GM23338 (cell line): ENCODE results near the gene ALDH3B1. TPM values are rescaled to one million over a fixed set of nuclear protein-coding genes. Genes with fewer than 3 reads are reported as not detected.

Source experiments
- ATAC-seq: fragments of 200-7000 bp; cut with Tn5 transposase; 3 replicates; pipeline ENCODE4 v1.9.1; 2020
- DNase-seq: peaks from one replicate; pipeline ENCODE4 v3.0.0-alpha.2; 2015; ENCODE audit warnings: low spot score
- H2AFZ ChIP-seq: fragments of 200-600 bp; sonication (generic); 2 replicates; pipeline ENCODE4 v1.8.0; 2016; ENCODE audit warnings: antibody characterized with exemption, mild to moderate bottlenecking, moderate library complexity
- H3F3A ChIP-seq: fragments of 200-600 bp; sonication (generic); replicated peaks from 2 replicates; pipeline ENCODE4 v1.8.0; 2017; ENCODE audit warnings: antibody characterized with exemption, mixed run types, low read depth
- H3K27ac ChIP-seq: fragments of 200-600 bp; sonication (generic); 2 replicates; pipeline ENCODE4 v1.6.1; 2016; ENCODE audit warnings: low read depth
- H3K27me3 ChIP-seq: fragments of 200-600 bp; sonication (generic); 2 replicates; pipeline ENCODE4 v1.8.0; 2016; ENCODE audit warnings: mild to moderate bottlenecking, mixed run types, moderate library complexity; ENCODE audit not compliant: insufficient read depth
- H3K36me3 ChIP-seq: fragments of 200-600 bp; sonication (generic); 2 replicates; pipeline ENCODE4 v1.8.0; 2016; ENCODE audit warnings: mild to moderate bottlenecking; ENCODE audit not compliant: insufficient read depth
- H3K4me1 ChIP-seq: fragments of 200-600 bp; sonication (generic); 2 replicates; pipeline ENCODE4 v1.8.0; 2016; ENCODE audit warnings: mild to moderate bottlenecking, moderate library complexity; ENCODE audit not compliant: insufficient read depth
- H3K4me2 ChIP-seq: fragments of 200-600 bp; sonication (generic); 2 replicates; pipeline ENCODE4 v1.7.1; 2017; ENCODE audit warnings: mixed run types
- H3K4me3 ChIP-seq: fragments of 200-600 bp; sonication (generic); 2 replicates; pipeline ENCODE4 v1.6.1; 2016; ENCODE audit warnings: mixed run types
- H3K79me2 ChIP-seq: fragments of 200-600 bp; sonication (generic); replicated peaks from 2 replicates; pipeline ENCODE4 v1.8.0; 2017; ENCODE audit warnings: mild to moderate bottlenecking; ENCODE audit not compliant: insufficient read depth
- H3K9me2 ChIP-seq: fragments of 200-600 bp; sonication (generic); 2 replicates; pipeline ENCODE4 v1.8.0; 2017; ENCODE audit not compliant: insufficient read depth
- H4K20me1 ChIP-seq: fragments of 200-600 bp; sonication (generic); replicated peaks from 2 replicates; pipeline ENCODE4 v1.8.0; 2017; ENCODE audit warnings: mild to moderate bottlenecking; ENCODE audit not compliant: insufficient read depth
- H3K27ac Mint-ChIP-seq: 2 replicates; pipeline ENCODE4 v1.8.0; 2020; ENCODE audit warnings: inconsistent platforms, mild to moderate bottlenecking, moderate library complexity, mixed read lengths
- H3K27me3 Mint-ChIP-seq: 3 replicates; pipeline ENCODE4 v1.8.0; 2022; ENCODE audit warnings: low read depth, mild to moderate bottlenecking, moderate library complexity, mixed read lengths, inconsistent platforms; ENCODE audit not compliant: insufficient read depth, poor library complexity
- H3K36me3 Mint-ChIP-seq: 3 replicates; pipeline ENCODE4 v1.8.0; 2021; ENCODE audit warnings: low read depth, mild to moderate bottlenecking, inconsistent platforms, moderate library complexity, mixed read lengths
- H3K4me1 Mint-ChIP-seq: 3 replicates; pipeline ENCODE4 v1.8.0; 2020; ENCODE audit warnings: mild to moderate bottlenecking, inconsistent platforms, mixed read lengths
- H3K4me3 Mint-ChIP-seq: 3 replicates; pipeline ENCODE4 v1.8.0; 2021; ENCODE audit warnings: moderate library complexity, mild to moderate bottlenecking, inconsistent platforms, mixed read lengths
- H3K9me3 Mint-ChIP-seq: 3 replicates; pipeline ENCODE4 v1.8.0; 2020; ENCODE audit warnings: moderate library complexity, mild to moderate bottlenecking, inconsistent platforms, mixed read lengths
- CREB1 ChIP-seq: fragments of 250-450 bp; sonication (Bioruptor Pico); IDR thresholded peaks from 2 replicates; pipeline ENCODE4 v1.5.0; 2020; ENCODE audit warnings: low read depth, mild to moderate bottlenecking, moderate library complexity
- EZH2 ChIP-seq: fragments of 200-600 bp; sonication (generic); IDR thresholded peaks from one replicate; pipeline ENCODE4 v1.8.0; 2017; ENCODE audit warnings: antibody characterized with exemption, mild to moderate bottlenecking, low read depth; ENCODE audit not compliant: unreplicated experiment
- EZH2phosphoT487 ChIP-seq: fragments of 200-600 bp; sonication (generic); IDR thresholded peaks from one replicate; pipeline ENCODE4 v1.8.1; 2018; ENCODE audit warnings: antibody characterized with exemption; ENCODE audit not compliant: unreplicated experiment
- JUNB ChIP-seq: IDR thresholded peaks from one replicate; pipeline ENCODE4 v1.6.1; 2016; ENCODE audit warnings: antibody characterized with exemption; ENCODE audit not compliant: unreplicated experiment
- NANOG ChIP-seq: IDR thresholded peaks from 2 replicates; pipeline ENCODE4 v1.6.1; 2016; ENCODE audit warnings: antibody characterized with exemption, borderline replicate concordance
- POLR2AphosphoS5 ChIP-seq: IDR thresholded peaks from 2 replicates; pipeline ENCODE4 v1.6.1; 2016; ENCODE audit warnings: antibody characterized with exemption, low read depth
- STAT1 ChIP-seq: IDR thresholded peaks from one replicate; pipeline ENCODE4 v1.6.1; 2016; ENCODE audit warnings: antibody characterized with exemption; ENCODE audit not compliant: unreplicated experiment
- ZNF114 ChIP-seq: fragments of 250-450 bp; sonication (Bioruptor Pico); IDR thresholded peaks from 2 replicates; pipeline ENCODE4 v1.5.0; 2020; ENCODE audit warnings: mild to moderate bottlenecking, moderate library complexity
- ZNF331 ChIP-seq: fragments of 250-450 bp; sonication (Bioruptor Pico); IDR thresholded peaks from 2 replicates; pipeline ENCODE4 v1.5.0; 2020; ENCODE audit warnings: low read depth, mild to moderate bottlenecking, moderate library complexity
- polyA plus RNA-seq: library from polyadenylated mRNA; unstranded; fragments of >200 nt; fragmentation: Nextera tagmentation; extraction: Ambion mirVana; gene quantifications from 2 replicates; pipeline ENCODE4 v1.2.1, GENCODE V29; 2016
- total RNA-seq: library from RNA; depleted of rRNA; stranded (reverse); fragments of >200 nt; shearing (Covaris generic); gene quantifications from 2 replicates; pipeline ENCODE4 v1.2.3, GENCODE V29; 2014
- TF ChIP-seq, protein P1 (sequence below): fragments of 250-450 bp; sonication (Bioruptor Pico); IDR thresholded peaks from 2 replicates; pipeline ENCODE4 v1.5.0; 2020; ENCODE audit warnings: mild to moderate bottlenecking, moderate library complexity
- TF ChIP-seq, protein P2 (sequence below), 2 experiments: fragments of 200-600 bp in 1 of 2; sonication (generic) in 1 of 2; conservative IDR thresholded peaks; 2 replicates each; pipeline versions ENCODE4 v1.5.1 to v1.6.1; 2016 to 2017; ENCODE audit warnings: antibody characterized with exemption in 2 of 2, low read depth in 2 of 2, mild to moderate bottlenecking in 2 of 2, moderate library complexity in 1 of 2
- TF ChIP-seq, protein P3 (sequence below): IDR thresholded peaks from one replicate; pipeline ENCODE4 v1.6.1; 2018; ENCODE audit warnings: antibody characterized with exemption; ENCODE audit not compliant: unreplicated experiment
- TF ChIP-seq, protein P4 (sequence below): IDR thresholded peaks from 2 replicates; pipeline ENCODE4 v1.6.1; 2016; ENCODE audit warnings: antibody characterized with exemption

ALDH3B1 gene
- total and polyA plus RNA-seq, 2 experiments from 2014 or later = 0.52 TPM; not detected in 1

DNA sequence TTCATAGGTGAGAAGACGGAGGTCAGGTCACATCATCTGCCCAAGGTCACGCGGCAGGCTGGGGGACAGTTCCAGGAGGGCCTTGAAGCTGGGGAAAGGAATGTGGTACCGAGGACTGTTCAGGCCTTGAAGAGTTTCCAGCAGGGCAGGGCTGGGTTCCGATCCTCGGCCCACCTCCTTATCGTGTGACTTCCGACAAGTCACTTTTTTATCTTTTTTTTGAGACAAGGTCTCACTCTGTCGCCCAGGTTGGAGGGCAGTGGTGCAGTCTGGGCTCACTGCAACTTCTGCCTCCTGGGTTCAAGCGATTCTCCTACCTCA is 21.0 kb downstream of the ALDH3B1 start:
- Histone ChIP-seq H2AFZ (no peak overlapping the region), H3K27ac (0 out of 2 replicates have a peak overlapping the region, but pooled peaks have one; percentile 27), H3K79me2 (peaks cover 13% of the 10 kb centered on the region), H3K4me3 (peak overlapping the region; percentile 71), H3K9me2 (no peaks in the 10 kb centered on the region), H3K4me1 (peaks cover 3% of the 10 kb centered on the region; the same call in 1 of the 2 replicates), H3K36me3 (peaks cover 6% of the 10 kb centered on the region; the same call in 1 of the 2 replicates), H4K20me1 (no peaks in the 10 kb centered on the region), H3K4me2 (peak overlapping the region; percentile 93), H3K27me3 (no peaks in the 10 kb centered on the region), H3F3A (no peaks in the 10 kb centered on the region)
- Mint-ChIP-seq H3K4me3 (peak overlapping the region; percentile 94), H3K4me1 (peaks cover 16% of the 10 kb centered on the region), H3K36me3 (peaks cover 17% of the 10 kb centered on the region), H3K9me3 (no peaks in the 10 kb centered on the region), H3K27ac (peak overlapping the region; percentile 93), H3K27me3 (peaks cover 22% of the 10 kb centered on the region)
- ATAC-seq (no peak; the same call in 1 of the 3 replicates), DNase-seq (no peak)
- TF ChIP-seq STAT1 (no peak), JUNB (no peak), CREB1 (CRISPR knock-in tag) (no peak), NANOG (no peak), ZNF331 (CRISPR knock-in tag) (no peak), EZH2phosphoT487 (no peak), EZH2 (no peak), POLR2AphosphoS5 (no peak), ZNF114 (no peak)
- TF ChIP-seq, protein P1, sequence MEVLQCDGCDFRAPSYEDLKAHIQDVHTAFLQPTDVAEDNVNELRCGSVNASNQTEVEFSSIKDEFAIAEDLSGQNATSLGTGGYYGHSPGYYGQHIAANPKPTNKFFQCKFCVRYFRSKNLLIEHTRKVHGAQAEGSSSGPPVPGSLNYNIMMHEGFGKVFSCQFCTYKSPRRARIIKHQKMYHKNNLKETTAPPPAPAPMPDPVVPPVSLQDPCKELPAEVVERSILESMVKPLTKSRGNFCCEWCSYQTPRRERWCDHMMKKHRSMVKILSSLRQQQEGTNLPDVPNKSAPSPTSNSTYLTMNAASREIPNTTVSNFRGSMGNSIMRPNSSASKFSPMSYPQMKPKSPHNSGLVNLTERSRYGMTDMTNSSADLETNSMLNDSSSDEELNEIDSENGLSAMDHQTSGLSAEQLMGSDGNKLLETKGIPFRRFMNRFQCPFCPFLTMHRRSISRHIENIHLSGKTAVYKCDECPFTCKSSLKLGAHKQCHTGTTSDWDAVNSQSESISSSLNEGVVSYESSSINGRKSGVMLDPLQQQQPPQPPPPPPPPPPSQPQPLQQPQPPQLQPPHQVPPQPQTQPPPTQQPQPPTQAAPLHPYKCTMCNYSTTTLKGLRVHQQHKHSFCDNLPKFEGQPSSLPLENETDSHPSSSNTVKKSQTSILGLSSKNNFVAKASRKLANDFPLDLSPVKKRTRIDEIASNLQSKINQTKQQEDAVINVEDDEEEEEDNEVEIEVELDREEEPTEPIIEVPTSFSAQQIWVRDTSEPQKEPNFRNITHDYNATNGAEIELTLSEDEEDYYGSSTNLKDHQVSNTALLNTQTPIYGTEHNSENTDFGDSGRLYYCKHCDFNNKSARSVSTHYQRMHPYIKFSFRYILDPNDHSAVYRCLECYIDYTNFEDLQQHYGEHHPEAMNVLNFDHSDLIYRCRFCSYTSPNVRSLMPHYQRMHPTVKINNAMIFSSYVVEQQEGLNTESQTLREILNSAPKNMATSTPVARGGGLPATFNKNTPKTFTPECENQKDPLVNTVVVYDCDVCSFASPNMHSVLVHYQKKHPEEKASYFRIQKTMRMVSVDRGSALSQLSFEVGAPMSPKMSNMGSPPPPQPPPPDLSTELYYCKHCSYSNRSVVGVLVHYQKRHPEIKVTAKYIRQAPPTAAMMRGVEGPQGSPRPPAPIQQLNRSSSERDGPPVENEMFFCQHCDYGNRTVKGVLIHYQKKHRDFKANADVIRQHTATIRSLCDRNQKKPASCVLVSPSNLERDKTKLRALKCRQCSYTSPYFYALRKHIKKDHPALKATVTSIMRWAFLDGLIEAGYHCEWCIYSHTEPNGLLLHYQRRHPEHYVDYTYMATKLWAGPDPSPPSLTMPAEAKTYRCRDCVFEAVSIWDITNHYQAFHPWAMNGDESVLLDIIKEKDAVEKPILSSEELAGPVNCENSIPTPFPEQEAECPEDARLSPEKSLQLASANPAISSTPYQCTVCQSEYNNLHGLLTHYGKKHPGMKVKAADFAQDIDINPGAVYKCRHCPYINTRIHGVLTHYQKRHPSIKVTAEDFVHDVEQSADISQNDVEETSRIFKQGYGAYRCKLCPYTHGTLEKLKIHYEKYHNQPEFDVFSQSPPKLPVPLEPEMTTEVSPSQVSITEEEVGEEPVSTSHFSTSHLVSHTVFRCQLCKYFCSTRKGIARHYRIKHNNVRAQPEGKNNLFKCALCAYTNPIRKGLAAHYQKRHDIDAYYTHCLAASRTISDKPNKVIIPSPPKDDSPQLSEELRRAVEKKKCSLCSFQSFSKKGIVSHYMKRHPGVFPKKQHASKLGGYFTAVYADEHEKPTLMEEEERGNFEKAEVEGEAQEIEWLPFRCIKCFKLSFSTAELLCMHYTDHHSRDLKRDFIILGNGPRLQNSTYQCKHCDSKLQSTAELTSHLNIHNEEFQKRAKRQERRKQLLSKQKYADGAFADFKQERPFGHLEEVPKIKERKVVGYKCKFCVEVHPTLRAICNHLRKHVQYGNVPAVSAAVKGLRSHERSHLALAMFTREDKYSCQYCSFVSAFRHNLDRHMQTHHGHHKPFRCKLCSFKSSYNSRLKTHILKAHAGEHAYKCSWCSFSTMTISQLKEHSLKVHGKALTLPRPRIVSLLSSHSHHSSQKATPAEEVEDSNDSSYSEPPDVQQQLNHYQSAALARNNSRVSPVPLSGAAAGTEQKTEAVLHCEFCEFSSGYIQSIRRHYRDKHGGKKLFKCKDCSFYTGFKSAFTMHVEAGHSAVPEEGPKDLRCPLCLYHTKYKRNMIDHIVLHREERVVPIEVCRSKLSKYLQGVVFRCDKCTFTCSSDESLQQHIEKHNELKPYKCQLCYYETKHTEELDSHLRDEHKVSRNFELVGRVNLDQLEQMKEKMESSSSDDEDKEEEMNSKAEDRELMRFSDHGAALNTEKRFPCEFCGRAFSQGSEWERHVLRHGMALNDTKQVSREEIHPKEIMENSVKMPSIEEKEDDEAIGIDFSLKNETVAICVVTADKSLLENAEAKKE (CRISPR knock-in tag) = no peak
- TF ChIP-seq, protein P2, sequence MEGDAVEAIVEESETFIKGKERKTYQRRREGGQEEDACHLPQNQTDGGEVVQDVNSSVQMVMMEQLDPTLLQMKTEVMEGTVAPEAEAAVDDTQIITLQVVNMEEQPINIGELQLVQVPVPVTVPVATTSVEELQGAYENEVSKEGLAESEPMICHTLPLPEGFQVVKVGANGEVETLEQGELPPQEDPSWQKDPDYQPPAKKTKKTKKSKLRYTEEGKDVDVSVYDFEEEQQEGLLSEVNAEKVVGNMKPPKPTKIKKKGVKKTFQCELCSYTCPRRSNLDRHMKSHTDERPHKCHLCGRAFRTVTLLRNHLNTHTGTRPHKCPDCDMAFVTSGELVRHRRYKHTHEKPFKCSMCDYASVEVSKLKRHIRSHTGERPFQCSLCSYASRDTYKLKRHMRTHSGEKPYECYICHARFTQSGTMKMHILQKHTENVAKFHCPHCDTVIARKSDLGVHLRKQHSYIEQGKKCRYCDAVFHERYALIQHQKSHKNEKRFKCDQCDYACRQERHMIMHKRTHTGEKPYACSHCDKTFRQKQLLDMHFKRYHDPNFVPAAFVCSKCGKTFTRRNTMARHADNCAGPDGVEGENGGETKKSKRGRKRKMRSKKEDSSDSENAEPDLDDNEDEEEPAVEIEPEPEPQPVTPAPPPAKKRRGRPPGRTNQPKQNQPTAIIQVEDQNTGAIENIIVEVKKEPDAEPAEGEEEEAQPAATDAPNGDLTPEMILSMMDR (conservative IDR thresholded peaks at IDR 0.05; ENCODE audit: low read depth in 2 of 2) = no peak
- TF ChIP-seq, protein P3, sequence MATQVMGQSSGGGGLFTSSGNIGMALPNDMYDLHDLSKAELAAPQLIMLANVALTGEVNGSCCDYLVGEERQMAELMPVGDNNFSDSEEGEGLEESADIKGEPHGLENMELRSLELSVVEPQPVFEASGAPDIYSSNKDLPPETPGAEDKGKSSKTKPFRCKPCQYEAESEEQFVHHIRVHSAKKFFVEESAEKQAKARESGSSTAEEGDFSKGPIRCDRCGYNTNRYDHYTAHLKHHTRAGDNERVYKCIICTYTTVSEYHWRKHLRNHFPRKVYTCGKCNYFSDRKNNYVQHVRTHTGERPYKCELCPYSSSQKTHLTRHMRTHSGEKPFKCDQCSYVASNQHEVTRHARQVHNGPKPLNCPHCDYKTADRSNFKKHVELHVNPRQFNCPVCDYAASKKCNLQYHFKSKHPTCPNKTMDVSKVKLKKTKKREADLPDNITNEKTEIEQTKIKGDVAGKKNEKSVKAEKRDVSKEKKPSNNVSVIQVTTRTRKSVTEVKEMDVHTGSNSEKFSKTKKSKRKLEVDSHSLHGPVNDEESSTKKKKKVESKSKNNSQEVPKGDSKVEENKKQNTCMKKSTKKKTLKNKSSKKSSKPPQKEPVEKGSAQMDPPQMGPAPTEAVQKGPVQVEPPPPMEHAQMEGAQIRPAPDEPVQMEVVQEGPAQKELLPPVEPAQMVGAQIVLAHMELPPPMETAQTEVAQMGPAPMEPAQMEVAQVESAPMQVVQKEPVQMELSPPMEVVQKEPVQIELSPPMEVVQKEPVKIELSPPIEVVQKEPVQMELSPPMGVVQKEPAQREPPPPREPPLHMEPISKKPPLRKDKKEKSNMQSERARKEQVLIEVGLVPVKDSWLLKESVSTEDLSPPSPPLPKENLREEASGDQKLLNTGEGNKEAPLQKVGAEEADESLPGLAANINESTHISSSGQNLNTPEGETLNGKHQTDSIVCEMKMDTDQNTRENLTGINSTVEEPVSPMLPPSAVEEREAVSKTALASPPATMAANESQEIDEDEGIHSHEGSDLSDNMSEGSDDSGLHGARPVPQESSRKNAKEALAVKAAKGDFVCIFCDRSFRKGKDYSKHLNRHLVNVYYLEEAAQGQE = no peak
- TF ChIP-seq, protein P4, sequence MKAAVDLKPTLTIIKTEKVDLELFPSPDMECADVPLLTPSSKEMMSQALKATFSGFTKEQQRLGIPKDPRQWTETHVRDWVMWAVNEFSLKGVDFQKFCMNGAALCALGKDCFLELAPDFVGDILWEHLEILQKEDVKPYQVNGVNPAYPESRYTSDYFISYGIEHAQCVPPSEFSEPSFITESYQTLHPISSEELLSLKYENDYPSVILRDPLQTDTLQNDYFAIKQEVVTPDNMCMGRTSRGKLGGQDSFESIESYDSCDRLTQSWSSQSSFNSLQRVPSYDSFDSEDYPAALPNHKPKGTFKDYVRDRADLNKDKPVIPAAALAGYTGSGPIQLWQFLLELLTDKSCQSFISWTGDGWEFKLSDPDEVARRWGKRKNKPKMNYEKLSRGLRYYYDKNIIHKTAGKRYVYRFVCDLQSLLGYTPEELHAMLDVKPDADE = no peak
